ENCODE results near the gene HIGD1B. TPM values are rescaled to one million over a fixed set of nuclear protein-coding genes. Genes with fewer than 3 reads are reported as not detected.

Gene HIGD1B
- total RNA-seq = 10 to 100 TPM in 1 of 2 donors, not detected in 1; 19.0 TPM

GRCh38 chr17:44847586-44847985 lies at the start of gene HIGD1B:
Gene HIGD1B (plus strand): TSS chr17:44847883. CDS start chr17:44848153, 270 bp downstream.
- Histone ChIP-seq H3K27ac (peak within 1 kb of the TSS in 1 of 2 donors; percentile 32), H3K36me3 (peaks cover 24% of the 10 kb centered on the region), H3K9me3 (no peaks in the 10 kb centered on the region), H3K4me3 (peak within 1 kb of the TSS in 1 of 2 donors; percentile 11), H3K27me3 (no peaks in the 10 kb centered on the region), H3K4me1 (peaks cover 0 to 4% of the 10 kb centered on the region in 2 donors)
- TF ChIP-seq, protein P1, sequence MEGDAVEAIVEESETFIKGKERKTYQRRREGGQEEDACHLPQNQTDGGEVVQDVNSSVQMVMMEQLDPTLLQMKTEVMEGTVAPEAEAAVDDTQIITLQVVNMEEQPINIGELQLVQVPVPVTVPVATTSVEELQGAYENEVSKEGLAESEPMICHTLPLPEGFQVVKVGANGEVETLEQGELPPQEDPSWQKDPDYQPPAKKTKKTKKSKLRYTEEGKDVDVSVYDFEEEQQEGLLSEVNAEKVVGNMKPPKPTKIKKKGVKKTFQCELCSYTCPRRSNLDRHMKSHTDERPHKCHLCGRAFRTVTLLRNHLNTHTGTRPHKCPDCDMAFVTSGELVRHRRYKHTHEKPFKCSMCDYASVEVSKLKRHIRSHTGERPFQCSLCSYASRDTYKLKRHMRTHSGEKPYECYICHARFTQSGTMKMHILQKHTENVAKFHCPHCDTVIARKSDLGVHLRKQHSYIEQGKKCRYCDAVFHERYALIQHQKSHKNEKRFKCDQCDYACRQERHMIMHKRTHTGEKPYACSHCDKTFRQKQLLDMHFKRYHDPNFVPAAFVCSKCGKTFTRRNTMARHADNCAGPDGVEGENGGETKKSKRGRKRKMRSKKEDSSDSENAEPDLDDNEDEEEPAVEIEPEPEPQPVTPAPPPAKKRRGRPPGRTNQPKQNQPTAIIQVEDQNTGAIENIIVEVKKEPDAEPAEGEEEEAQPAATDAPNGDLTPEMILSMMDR (IDR thresholded peaks at IDR 0.05) = no peak
- DNase-seq (ENCODE audit: low spot score) = no peak

DNA sequence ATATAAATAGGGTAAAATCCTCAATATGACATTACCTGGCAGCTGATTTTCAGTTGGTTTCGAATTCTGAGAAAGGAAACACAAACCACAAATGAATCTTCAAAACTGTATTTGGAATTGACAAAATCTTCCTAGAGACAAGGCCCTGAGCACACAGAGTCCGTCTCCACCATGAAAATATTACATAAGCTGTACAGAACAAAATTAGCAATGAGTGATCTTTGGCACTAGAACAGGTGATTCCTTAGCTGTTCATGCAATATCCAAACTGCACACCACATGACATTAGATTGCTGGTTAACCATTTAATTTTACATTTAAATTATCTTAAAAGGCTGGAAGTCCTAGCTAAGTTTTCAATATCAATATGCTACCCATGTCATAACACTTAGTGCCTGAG lies 49.3 kb upstream of the HIGD1B start:
- Histone ChIP-seq H3K4me3 (peak overlapping the region in 1 of 2 donors; percentile 11), H3K27ac (peak overlapping the region; percentile 81 to 90), H3K9me3 (no peaks in the 10 kb centered on the region), H3K36me3 (peaks cover 3% of the 10 kb centered on the region), H3K4me1 (peaks cover 0 to 67% of the 10 kb centered on the region in 2 donors), H3K27me3 (no peaks in the 10 kb centered on the region)
- TF ChIP-seq, protein P1 (IDR thresholded peaks at IDR 0.05) = no peak
- DNase-seq (ENCODE audit: low spot score) = no peak

GRCh38 chr17:44801880-44802279 lies 45.8 kb upstream of the HIGD1B start:
- no peak overlapping the region for H3K4me3 ChIP-seq
- H3K27me3 ChIP-seq = no peaks in the 10 kb centered on the region
- no peaks in the 10 kb centered on the region for H3K9me3 ChIP-seq
- TF ChIP-seq, protein P1 (IDR thresholded peaks at IDR 0.05) = no peak
- H3K4me1 ChIP-seq = peaks cover 0 to 53% of the 10 kb centered on the region in 2 donors
- peaks cover 27% of the 10 kb centered on the region for H3K36me3 ChIP-seq
- no peak for DNase-seq (ENCODE audit: low spot score)
- H3K27ac ChIP-seq = peak overlapping the region; percentile 75 to 90

- no peaks in the 10 kb centered on the region for H3K9me3 ChIP-seq
- H3K27me3 ChIP-seq = no peaks in the 10 kb centered on the region
- TF ChIP-seq, protein P1 (IDR thresholded peaks at IDR 0.05) = no peak
- peak overlapping the region; percentile 75 to 90 for H3K27ac ChIP-seq
- DNase-seq (ENCODE audit: low spot score) = no peak
- H3K4me1 ChIP-seq = peaks cover 0 to 43% of the 10 kb centered on the region in 2 donors
- peaks cover 28% of the 10 kb centered on the region for H3K36me3 ChIP-seq
- no peak overlapping the region for H3K4me3 ChIP-seq
These were observed 43.2 kb upstream of the HIGD1B start for GRCh38 chr17:44804302-44805089.

DNA sequence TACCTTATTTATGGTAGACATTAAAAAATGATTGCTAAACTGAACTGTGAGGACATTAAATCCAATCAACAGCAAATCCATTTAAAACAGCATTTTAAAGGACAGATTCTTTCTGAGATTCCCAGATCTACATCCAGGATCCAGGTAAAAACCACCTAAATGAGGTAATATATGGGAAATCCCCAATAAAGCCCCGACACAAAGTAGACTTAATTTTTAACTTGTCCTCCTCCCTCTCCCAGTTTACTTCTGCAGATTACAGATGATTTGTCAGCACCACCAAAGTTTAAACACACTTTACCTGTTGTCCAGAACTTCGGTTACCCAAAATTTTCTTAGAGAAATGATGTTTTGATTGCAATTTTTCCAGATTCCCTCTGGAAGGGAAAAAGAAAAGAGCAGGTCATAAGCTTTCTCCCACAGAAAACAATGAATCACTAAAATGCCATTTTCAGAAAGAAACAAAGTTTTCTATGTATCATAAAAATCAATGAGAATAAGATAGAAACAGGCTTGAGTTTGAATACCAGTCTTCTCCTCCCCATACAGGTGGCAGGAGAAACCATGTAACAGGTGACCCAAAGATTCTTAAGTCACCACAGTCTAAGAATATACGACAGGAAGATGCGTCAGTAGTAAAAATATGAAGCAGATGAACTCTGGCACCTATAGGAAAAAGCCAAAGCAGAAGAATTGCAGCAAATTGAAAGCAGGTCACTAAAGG lies 40.4 kb upstream of the HIGD1B start:
- TF ChIP-seq, protein P1 (IDR thresholded peaks at IDR 0.05) = no peak
- peak overlapping the region in 1 of 2 donors; percentile 90 for H3K27ac ChIP-seq
- DNase-seq (ENCODE audit: low spot score) = no peak
- H3K9me3 ChIP-seq = no peaks in the 10 kb centered on the region
- H3K36me3 ChIP-seq = peaks cover 28% of the 10 kb centered on the region
- H3K27me3 ChIP-seq = no peaks in the 10 kb centered on the region
- H3K4me3 ChIP-seq = no peak overlapping the region
- peaks cover 0 to 43% of the 10 kb centered on the region in 2 donors for H3K4me1 ChIP-seq
